Measurements from ENCODE around the gene ARPC1A.
"Not testable (repeated sequence)": the region's sequence is repeated elsewhere in the genome, so short reads cannot be mapped to it uniquely, and the experiment has no call there.

Gene ARPC1A

GRCh38 chr7:99325592-99326407 lies at the start of gene ARPC1A:
ARPC1A (plus strand) TSS chr7:99325898; CDS start chr7:99333354, 7,456 bp downstream.
- peak; percentile 90 for DNase-seq

DNA sequence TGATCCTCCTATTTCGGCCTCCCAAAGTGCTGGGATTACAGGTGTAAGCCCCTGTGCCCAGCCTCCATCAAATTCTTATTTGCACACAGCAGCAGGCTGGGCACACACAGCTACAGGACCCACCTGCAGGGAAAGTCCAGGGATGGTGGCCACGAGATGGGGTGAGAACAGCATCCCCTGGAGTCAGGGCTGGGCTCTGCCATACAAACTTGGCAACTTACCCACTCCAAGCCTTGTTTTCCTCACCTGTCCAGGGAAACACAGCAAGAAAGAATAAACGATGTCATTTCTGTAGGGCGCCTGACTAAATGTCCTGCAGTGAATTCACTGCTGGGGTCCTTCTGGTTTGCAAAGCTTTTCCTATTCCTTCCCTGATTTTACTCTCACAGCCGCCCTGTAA lies 47.5 kb upstream of the ARPC1A start:
- DNase-seq = no peak

DNA sequence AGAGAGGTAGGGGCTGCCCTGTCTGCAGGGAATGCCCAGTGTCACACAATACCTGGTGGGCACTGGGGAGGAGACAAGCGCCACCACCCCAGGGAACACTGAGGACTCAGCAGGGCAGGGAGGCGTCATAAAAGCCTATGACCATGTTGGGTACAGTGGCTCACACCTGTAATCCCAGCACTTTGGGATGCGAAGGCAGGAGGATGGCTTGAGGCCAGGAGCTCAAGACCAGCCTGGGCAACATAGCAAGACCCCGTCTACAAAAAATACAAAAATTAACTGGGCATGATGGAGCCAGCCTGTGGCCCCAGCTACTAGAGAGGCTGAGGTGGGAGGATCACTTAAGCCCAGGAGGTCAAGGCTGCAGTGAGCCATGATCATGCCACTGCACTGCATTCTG lies 41.5 kb upstream of the ARPC1A start:
- DNase-seq = not testable (repeated sequence)

DNA sequence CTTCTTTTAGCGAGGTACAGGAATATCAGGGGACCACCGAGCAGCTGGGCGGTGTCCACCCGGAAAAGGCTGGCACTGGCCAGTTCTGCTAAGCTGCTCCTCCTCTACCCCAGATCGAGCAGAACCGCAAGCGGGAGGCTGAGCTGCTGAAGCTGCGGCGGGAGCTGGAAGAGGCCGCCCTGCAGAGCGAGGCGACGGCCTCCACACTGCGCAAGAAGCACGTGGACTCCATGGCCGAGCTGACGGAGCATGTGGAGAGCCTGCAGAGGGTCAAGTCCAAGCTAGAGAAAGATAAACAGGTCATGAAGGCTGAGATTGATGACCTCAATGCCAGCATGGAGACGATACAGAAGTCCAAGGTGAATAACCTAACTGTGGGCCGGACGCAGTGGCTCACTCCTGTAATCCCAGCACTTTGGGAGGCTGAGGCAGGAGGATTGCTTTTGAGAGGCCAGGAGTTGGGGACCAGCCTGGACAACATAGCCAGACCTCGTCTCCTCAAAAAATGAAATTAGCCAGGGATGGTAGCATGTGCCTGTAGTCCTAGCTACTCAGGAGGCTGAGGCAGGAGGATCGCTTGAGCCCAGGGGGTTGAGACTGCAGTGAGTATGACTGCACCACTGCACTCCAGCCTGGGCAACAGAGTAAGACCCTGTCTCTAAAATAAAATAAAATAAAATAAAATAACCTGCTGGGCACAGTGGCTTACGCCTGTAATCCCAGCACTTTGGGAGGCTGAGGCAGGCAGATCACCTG lies 37.7 kb upstream of the ARPC1A start:
- DNase-seq = no peak

GRCh38 chr7:99289185-99289584 lies 36.5 kb upstream of the ARPC1A start:
- no peak for DNase-seq

DNA sequence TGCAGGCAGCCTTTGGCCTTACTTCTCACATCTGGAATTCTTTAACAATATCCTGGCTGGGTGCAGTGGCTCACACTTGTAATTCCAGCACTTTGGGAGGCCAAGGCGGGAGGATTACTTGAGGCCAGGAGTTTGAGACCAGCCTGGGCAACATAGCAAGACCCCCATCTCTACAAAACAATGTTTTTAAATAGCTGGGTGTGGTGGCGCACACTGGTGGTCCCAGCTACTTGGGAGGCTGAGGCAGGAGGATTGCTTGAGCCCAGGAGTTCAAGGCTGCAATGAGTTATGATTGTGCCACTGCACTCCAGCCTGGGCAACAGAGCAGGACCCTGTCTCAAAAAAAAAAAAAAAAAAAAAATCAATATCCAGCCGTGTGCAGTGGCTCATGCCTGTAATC lies 35.5 kb upstream of the ARPC1A start:
- not testable (repeated sequence) for DNase-seq

GRCh38 chr7:99290980-99291607 lies 34.6 kb upstream of the ARPC1A start:
- no peak for DNase-seq

DNA sequence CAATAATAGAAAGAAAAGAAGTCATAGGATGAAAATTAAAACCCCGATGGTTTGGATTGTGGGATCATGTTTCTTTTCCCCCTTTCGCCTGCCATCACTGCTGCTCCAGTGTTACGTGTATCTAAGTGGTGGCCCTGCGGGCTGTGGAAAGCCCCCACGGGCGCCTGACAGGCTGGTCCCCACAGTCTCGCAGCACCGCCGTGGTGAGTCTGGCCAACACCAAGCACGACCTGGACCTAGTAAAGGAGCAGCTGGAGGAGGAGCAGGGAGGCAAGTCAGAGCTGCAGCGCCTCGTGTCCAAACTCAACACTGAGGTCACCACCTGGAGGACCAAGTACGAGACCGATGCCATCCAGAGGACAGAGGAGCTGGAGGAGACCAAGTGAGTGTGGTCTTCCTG lies 33.6 kb upstream of the ARPC1A start:
- DNase-seq = no peak

DNA sequence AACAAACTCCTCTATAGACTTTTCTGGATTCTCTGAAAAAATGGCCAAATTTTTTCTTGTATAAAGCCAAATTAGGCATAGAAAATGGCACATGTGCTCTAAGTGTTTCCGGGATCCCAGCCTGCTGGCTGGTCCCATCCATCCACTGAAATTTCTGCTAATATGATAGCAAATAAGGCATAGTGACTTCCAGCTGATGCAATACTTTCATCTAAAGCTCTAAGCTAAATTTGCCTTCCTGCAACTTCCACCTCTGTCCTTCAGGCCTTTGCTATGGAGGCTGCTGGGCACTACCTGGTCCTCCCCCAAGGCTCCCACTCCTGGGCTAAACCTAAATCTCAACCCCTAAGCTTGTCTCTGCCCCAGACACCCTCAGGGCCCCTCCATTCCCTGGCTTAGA lies 32.5 kb upstream of the ARPC1A start:
- DNase-seq = no peak

DNA sequence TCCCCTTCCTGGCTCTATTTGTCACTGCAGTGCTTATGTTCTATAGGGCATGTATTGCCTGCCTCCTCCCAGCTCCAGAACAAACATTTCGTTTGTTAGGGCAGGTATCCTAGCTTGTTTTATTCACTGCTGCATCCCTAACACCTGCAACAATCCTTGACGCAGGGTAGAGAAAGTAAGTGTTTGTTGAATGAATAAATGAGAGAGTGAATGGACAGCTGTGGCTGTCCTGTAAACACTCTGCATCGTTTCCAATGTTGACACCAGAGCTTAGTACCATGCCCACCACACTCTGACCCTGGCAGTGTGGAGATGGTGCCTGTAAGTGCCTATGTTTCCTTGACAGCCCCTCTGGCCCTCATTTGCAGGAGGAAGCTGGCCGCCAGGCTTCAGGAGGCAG lies 32.0 kb upstream of the ARPC1A start:
- no peak for DNase-seq

DNA sequence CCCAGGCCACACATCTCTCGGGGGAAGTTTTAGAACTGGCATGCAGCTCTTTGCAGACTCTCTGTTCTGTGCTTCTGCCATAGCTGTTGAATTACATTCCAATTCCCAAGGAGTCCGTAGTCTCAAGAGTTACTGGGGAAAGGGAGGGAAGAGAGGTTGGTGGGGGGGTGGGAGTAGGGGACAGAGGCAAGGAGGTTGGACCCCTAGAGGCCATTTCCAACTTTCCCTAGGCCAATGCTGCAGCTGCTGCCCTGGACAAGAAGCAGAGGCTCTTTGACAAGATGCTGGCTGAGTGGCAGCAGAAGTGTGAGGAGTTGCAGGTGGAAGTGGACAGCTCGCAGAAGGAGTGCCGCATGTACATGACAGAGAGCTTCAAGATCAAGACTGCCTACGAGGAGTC lies 29.2 kb upstream of the ARPC1A start:
- no peak for DNase-seq

DNA sequence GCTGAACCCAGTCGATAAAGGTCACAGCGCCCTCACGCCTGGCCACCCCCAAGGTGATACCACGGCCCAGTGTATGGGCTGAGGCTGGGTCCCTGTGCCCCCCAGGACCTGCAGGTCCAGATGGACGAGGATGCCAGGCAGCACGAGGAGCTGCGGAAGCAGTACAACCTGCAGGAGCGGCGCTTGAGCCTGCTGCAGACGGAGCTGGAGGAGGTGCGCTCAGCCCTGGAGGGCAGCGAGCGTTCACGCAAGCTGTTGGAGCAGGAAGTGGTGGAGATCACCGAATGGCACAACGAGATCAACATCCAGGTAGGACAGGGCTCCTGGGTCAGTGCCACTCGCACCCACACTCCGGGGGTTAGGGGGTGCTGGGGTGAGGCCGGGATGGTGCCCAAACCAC lies 24.2 kb upstream of the ARPC1A start:
- DNase-seq = no peak

DNA sequence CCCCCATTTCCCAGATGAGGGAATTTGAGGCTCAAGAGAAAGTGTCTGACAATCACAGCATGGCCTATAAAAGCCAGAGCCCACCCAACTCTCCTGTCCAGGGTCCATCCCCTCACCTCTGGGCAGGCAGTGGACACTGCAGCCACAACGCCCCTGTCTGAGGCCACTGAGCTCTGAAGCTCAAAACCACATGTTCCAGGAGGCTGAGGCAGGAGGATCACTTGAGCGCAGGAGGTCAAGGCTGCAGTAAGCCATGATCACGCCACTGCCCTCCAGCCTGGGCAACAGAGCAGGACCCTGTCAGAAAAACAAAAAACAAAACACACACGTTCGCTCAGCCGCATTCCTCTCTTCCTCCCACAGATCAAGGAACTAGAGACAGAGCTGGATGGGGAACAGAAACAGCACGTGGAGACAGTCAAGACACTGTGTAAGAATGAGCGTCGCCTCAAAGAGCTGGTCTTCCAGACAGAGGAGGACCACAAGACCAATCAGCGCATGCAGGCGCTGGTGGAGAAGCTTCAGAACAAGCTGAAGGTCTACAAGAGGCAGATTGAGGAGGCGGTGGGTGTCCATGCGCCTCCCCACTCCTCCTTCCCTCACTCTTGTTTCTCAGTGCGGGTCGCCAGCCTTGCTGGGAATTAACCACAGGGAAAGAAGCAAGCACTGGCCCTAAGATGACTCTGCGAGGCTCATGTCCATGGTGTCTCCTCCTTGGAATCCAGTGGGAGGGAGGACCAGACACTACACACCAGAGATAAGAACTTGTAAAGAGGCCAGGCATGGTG lies 20.0 kb upstream of the ARPC1A start:
- no peak for DNase-seq

- peak; percentile 33 for DNase-seq
Measured at GRCh38 chr7:99308461-99309074, 17.1 kb upstream of the ARPC1A start.

GRCh38 chr7:99309111-99309510 lies 16.6 kb upstream of the ARPC1A start:
- no peak for DNase-seq

GRCh38 chr7:99310004-99310403 lies 15.7 kb upstream of the ARPC1A start:
- DNase-seq = no peak

GRCh38 chr7:99311702-99312101 lies 14.0 kb upstream of the ARPC1A start:
- no peak for DNase-seq

- peak; percentile 67 for DNase-seq
Measured at GRCh38 chr7:99312316-99313203, 13.1 kb upstream of the ARPC1A start.

GRCh38 chr7:99313204-99313573 lies 12.5 kb upstream of the ARPC1A start:
- no peak for DNase-seq

- DNase-seq = peak; percentile 59
Measured at GRCh38 chr7:99314504-99314903, 11.2 kb upstream of the ARPC1A start.

DNA sequence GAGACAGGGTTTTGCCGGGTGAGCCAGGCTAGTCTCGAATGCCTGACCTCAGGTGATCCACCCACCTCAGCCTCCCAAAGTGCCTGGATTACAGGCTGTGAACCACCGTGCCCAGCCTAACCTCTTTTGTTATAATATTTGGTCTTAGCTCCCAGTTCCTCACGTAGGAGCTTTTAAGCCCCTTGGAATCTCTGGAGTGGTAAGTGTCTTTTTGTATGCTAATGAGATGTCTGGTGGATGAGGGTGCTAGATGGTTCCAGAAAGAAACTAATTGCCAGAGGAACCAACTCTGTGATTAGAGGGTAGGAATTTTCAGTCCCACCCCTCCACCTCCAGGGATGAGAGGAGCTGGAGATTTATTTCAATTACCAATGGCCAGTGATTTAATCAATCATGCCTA lies 5.3 kb upstream of the ARPC1A start:
- DNase-seq = no peak

DNA sequence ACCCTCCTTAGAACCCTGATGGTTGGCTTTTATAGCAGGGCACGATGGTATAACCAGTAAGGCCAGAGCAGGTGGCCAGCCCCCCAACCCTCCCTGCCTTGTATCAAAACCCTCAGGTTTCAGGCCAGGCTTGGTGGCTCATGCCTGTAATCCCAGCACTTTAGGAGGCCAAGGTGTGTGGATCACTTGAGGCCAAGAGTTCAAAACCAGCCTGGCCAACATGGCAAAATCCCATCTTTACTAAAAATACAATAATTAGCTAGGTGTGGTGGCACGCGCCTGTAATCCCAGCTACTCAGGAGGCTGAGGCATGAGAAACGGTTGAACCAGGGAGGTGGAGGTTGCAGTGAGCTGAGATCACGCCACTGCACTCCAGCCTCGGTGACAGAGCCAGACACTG lies 3.0 kb upstream of the ARPC1A start:
- DNase-seq = not testable (repeated sequence)

All from stimulated activated CD4-positive, alpha-beta T cell treated with anti-CD3 and anti-CD28 coated beads, Interleukin-1b, Interleukin-23, amount 100 ng/mL, for 48 hours (primary cell).